GM19395 (cell line): ENCODE results near the gene SHLD1.

Source experiments
- ATAC-seq: cut with Tn5 transposase; IDR thresholded peaks from one replicate; pipeline ENCODE4 v1.9.1; 2021; ENCODE audit warnings: mild to moderate bottlenecking, moderate library complexity; ENCODE audit not compliant: unreplicated experiment

Gene SHLD1

GRCh38 chr20:5886788-5887187 lies 136.6 kb downstream of the SHLD1 start:
- ATAC-seq: no peak

- no peak for ATAC-seq
These were observed 137.2 kb downstream of the SHLD1 start for GRCh38 chr20:5887386-5887785.

GRCh38 chr20:5888041-5888440 lies 137.8 kb downstream of the SHLD1 start:
- no peak for ATAC-seq

- no peak for ATAC-seq
These were observed 140.7 kb downstream of the SHLD1 start for GRCh38 chr20:5890773-5891441.

- no peak for ATAC-seq
These were observed 142.9 kb downstream of the SHLD1 start for GRCh38 chr20:5893052-5893451.

GRCh38 chr20:5893621-5894020 lies 143.4 kb downstream of the SHLD1 start:
- no peak for ATAC-seq

GRCh38 chr20:5895626-5896025 lies 145.4 kb downstream of the SHLD1 start:
- ATAC-seq: no peak

- no peak for ATAC-seq
These were observed 149.2 kb downstream of the SHLD1 start for GRCh38 chr20:5899444-5899843.

- ATAC-seq: no peak
These were observed 150.7 kb downstream of the SHLD1 start for GRCh38 chr20:5900908-5901307.

- no peak for ATAC-seq
These were observed 158.8 kb downstream of the SHLD1 start for GRCh38 chr20:5908981-5909380.

GRCh38 chr20:5910186-5910585 lies 160.0 kb downstream of the SHLD1 start:
- ATAC-seq: no peak

GRCh38 chr20:5913166-5913565 lies 163.0 kb downstream of the SHLD1 start:
- no peak for ATAC-seq
